GM12801 (cell line): Measurements from ENCODE around the gene CFAP210.

Source experiments
- TF ChIP-seq, protein P1 (sequence below): IDR thresholded peaks from one replicate; pipeline ENCODE4 v1.5.1; 2011; ENCODE audit warnings: control low read depth; ENCODE audit not compliant: insufficient read length; ENCODE audit errors: extremely low read depth

The CFAP210 gene

DNA sequence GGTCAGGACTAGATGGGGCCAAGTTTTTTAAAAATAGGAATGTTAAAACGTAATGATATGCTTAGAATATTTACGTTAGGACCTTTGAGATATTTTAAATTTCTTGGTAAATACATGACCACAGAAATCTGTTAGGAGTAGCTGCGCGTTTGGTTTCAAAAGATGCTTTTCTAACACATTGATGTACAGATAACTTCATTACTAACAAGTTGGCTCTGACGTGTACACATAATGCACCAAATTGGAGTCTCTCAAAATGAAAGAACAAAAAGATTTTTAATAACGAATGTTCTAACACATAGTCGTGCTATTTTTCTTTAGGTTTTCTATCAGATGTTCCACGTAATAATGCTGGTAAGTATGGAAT lies 672 bp upstream of the CFAP210 start:
- TF ChIP-seq, protein P1, sequence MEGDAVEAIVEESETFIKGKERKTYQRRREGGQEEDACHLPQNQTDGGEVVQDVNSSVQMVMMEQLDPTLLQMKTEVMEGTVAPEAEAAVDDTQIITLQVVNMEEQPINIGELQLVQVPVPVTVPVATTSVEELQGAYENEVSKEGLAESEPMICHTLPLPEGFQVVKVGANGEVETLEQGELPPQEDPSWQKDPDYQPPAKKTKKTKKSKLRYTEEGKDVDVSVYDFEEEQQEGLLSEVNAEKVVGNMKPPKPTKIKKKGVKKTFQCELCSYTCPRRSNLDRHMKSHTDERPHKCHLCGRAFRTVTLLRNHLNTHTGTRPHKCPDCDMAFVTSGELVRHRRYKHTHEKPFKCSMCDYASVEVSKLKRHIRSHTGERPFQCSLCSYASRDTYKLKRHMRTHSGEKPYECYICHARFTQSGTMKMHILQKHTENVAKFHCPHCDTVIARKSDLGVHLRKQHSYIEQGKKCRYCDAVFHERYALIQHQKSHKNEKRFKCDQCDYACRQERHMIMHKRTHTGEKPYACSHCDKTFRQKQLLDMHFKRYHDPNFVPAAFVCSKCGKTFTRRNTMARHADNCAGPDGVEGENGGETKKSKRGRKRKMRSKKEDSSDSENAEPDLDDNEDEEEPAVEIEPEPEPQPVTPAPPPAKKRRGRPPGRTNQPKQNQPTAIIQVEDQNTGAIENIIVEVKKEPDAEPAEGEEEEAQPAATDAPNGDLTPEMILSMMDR: no peak

DNA sequence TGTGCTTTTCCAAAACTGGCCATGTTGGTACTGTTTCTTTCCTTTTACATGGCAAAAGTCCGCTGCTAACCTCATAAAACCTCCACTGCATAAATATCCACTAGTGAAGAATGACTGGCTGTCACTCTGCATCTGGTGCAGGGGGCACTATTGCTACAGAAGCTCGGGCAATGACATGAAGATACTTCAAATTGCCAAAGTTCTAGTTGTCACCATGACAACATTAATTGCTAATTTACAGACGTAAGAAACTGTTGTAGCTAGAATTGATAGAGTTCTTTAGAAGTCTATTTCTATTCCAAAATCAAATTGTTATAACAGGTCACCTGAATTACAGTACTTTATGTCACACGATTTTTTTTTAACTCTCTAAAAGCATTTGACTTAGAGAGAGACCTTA lies 845 bp downstream of the CFAP210 start:
- TF ChIP-seq, protein P1: no peak

DNA sequence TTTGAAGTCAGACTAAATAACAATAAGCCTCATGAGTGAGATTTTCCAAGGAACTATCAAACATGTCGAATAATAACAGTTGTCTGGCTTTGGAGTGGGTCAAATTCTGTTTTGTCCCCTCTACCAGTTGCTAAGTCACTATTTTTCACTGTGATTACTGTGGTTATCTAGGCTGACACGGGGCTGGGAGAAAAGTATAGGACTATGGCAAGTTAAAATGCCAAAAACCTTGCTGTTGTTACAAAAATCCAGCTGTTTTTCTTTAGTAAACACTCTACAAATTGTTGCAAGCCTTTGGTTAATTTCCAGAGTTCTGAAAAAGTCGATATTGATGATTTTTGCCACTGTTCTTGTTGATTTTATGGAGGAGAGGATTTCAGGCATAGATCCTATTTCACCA lies 1.5 kb downstream of the CFAP210 start:
- TF ChIP-seq, protein P1: no peak

DNA sequence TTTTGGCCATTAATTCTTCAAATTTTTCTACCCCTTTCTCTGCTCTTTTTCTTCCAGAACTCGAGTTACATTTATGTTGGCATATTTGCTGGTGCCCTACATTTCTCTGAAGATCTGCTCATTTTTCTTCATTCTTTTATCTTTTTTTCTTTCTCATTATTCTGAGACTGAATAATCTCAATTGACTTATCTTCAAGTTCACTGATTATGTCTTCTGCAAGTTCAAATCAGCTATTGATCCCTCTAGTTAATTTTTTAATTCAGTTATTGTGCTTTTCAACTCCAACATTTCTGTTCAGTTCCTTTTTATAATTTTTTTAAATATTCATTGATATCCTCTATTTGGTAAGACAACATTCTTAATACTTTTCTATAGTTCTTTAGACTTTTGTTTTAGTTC lies 3.2 kb downstream of the CFAP210 start:
- TF ChIP-seq, protein P1: no peak

DNA sequence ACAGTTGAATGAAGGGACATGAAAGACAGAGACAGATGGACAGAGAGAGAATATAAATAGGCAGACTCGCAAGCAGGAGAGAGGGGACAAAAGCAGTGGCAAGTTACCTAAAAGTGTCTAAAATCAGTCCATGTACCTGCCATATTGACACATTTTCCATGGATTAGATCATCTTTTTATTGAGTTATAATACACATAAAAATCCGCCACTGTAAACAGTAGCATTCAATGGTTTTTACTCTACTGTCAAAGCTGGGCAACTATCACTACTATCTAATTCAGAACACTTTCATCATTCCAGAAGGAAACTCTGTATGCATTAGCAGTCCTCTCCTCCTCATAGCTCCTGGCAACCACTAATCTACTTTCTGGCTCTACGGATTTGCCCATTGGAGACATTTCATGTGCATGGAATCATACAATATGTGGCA lies 10.1 kb downstream of the CFAP210 start:
- TF ChIP-seq, protein P1: no peak

DNA sequence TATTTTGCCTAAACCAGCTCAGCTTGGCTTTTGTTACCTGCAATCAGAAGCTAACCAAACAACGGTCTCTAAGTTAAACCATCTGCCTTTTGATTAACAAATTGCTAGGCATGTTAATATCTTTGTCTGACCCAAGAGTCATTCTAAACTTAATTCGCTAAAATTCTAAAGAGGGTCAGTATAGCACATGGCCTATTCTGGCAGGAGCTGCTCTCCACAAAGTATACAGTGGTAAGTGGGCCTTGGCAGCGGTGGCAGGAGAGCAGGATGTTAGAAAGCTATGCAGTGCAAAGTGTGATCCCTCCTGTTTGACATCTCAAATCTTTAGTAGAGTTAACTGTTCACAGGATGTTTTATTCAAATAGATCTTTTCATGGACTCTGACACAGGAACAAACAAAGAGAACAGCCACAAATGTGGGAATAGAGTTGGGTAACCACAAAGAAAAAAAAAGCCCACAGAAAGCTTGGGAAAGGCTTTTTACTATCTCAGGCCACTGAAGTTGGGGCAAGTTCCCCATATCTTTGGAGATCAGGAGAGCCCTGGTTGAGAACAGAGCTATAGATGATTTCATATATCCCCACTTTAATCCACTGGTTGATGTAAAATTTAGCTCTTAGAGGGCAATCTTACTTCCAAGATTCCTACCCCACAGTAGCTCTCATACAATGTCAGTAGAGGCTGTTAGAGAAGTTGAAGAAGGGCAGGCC lies 10.6 kb downstream of the CFAP210 start:
- TF ChIP-seq, protein P1: no peak

DNA sequence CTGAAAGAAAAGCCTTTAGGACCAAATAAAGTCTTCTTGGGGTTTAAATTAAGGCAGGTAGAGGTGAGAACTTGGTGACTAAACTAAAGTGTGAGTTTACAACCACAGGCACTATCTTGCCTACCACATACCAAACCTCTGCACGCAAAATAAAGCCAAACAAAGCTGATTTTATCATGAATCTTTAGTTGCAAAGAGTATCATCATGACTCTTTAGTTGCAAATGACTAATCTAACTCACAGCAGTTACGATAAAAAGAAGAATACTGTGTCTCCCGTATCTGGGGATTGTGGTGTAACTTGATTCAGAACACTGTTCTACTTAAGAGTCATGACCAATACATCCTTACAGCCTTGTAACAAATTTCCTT lies 11.2 kb downstream of the CFAP210 start:
- TF ChIP-seq, protein P1: no peak
